GM21723 (cell line): ENCODE data around the gene BCAR1.
"Not testable (repeated sequence)": the region's sequence is repeated elsewhere in the genome, so short reads cannot be mapped to it uniquely, and the experiment has no call there.

Experiments
- ATAC-seq: cut with Tn5 transposase; IDR thresholded peaks from one replicate; pipeline ENCODE4 v1.9.1; 2021; ENCODE audit warnings: mild to moderate bottlenecking, moderate library complexity; ENCODE audit not compliant: unreplicated experiment

The BCAR1 gene

DNA sequence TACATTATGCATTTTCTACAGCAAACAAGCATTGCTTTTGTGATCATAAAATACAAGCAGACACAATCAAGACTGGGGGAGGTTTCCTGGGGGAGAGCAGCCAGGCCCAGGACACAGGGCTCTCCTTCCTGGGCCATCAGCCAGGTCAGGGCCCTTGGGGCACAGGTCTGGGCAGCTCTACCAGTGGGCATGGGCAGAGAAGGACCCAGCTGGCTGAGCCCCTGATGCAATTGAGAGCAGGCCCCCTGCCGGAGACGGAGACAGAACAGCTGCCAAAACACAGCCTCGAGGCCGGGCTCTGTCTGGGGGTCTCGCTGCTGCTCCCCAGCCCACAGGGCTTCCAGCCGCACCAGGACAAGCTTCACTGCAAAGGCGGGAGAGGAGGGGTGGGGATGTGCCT lies 10.8 kb downstream of the BCAR1 start:
- ATAC-seq = not testable (repeated sequence)

DNA sequence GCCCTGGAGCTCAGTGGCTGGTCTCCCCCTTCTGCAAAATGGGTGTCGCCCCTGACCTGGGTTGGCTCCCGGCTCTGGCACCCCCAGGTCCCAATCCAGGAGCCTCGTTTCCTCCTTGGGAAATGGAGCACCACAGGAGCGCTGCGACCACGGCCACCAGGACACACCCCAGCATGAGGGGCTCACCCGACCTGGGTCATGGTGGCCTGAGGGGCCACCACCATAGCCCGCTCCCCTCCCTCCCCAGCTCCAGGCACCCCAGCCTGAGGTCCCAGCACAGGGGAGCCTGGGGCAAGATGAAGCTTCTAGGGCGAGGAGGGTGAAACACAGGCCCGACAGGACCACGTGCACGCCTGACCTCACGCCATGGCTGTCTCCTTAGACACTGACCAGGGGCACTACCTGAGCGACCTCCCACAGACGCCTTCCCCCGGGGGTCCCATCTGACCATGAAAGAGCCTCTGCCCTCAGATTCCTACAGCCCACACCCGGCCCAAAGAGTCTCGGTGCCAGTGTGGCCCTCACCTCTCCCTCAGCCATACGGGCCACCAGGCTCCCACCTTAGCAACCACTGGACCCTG lies 11.8 kb downstream of the BCAR1 start:
- no peak for ATAC-seq

DNA sequence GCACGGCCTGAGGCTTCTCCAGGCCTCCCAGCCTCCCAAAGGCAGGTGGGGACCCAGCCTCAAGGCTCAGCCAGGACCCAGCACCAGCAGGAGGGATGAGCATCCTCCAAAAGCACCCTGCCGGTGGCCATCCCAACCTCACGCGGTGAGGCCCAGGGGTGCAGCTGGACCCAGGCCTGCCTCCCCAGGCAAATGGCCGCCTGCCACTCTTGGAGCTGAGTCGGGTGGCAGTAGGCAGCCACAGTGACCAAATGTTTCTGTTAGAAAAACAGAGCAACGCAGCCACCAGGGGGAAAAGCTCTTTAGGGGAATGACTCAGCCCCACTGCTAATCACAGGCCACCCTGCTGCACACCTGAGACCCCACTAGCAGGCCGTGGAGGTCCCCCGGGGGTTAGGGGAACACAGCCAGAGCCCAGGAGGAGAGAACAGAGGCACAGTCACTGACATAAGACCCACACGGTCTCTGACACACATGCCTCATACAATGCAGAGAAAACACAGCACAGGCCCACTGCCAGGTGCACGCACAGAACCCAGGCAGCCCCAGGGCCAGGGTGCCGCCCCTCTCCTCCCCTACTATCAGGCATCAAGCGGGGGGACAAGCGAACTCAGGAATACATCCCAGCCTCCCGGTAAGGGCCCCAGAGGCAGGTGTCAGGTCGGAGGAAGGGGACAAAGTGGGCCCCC lies 12.4 kb downstream of the BCAR1 start:
- no peak for ATAC-seq

DNA sequence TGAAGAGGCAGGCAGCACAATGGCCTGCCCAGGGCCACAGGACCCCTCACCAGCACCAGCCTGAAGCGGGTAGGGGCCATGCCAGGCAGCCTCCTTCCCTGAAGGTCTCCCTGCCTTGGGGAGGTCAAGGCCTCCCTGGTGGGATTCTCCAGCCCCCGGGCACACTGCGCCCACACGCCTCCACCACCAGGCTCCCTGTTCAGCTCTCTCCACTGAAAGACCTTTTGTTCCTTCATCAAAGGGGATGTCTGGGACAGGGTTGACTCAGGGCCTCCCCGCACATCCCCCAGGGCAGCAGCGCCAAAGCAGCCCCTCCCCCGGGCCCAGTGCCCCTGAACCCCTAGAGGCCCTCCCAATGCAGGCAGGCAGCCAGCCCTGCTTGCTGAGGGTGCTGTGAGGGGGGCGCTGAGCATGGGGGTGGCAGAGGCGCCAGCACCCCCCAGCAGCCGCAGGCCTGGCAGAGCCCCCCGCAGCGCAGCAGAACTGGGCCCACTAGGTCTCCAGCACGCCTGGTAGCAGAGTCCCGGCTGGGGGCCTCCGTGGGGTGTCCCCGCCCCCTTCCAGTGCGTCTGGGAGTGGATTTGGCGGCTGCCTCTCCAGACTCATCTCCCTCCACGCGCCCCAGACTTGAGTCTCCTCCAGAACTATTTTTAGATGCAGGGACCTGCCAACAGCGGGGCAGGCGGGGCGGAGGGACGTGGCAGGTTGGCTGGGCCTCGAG lies 13.1 kb downstream of the BCAR1 start:
- ATAC-seq = no peak

DNA sequence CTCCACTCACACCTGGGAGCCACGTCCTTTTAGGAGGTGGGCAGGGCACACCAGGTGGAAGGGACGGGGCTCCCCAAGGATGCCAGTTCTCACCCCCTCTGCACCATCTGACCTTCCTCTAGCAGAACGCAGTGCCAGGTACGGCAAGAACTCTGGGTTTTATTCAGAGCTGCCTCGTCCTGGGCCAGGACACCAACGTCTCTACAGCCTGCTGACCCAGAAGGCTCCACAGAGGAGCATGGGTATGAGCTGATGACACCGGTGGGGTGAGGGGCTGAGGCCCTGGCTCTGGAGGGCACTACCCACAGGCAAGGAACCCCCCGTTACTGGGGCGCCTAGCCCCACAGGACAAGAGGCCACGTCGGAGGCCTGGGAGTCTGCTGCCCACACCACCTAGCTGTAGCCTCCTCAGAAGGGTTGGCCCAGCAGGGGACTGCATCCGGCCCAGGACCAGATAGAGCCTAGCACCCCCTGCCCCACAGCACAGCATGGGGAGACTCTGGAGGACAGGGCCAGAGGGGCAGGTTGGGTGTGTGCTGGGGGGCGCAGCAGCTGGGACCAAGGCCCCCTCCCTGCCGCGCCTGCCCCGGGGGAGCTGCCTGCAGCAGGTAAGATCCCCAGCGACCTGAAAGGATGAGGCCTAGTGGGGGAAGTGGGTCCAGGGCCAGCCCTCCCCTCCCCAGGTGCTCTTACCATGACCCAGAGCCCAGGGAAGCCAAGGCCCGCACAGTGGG lies 13.9 kb downstream of the BCAR1 start:
- ATAC-seq = no peak

DNA sequence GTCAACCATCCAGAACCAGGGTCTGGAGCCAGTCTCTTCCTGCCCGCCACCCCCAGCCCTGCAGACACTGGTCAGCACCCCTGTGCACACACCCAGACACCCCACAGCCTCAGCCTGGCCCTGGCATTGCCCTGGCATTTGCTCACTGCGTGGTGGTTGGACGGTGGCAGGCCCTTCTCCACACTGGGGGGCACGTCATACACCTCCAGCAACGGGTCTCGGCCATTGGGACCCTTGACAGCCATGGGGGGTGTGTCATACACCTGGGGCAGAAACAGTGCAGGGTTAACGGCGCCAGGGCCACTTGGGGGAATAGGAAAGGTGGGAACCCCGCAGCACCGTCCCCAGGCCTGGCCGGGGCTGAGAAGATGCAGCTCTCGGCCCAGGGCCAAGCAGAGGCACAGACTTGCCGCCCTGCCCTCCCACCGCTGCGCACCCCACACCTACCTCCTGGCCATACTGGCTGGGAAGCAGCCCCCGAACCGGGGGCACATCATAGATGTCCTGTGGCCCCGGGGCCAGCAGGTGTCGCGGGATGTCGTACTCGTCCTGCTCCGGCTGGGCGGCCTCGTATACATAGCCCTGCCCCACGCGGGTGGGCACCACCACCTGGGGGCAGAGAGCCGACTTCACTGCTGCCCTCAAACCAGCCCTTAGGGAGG lies 14.6 kb downstream of the BCAR1 start:
- ATAC-seq = no peak

DNA sequence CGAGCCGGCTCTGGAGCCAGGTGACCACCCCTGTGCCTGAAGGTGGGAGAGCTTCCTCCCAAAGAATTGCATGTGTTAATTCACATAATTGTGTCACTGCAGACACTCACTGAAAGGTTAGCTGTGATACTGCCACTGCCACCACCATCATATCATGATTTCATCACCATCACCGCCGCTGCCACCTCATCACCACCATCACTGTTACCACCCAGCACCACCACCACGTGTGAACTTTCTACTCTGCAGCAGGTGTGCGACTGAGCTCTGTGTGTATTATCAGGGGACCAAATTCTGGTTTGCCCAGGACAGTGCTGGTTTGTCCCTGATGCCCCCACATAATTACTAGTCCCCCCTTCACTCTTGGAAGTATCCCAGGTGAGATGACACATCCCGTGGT lies 15.2 kb downstream of the BCAR1 start:
- ATAC-seq = no peak

DNA sequence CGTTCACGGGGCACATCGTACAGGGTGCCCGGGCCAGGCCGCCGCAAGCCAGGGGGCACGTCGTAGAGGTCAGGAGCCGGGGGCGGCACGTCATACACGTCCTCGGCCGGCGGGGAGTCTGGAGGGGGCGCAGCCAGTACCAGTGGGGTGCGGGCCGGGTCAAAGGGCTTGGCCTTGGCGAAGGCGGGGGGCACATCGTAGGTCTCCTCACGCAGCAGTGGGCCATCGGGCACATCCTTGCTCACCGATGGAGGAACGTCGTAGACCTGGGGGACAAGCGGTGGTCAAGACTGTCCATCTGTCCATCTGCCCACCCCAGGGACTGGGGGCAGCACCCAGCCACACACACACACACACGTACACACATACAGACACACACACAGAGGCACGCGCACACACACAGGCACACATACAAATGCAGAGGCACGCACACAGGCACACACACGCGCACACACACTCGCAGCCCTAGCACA lies 15.7 kb downstream of the BCAR1 start:
- no peak for ATAC-seq

DNA sequence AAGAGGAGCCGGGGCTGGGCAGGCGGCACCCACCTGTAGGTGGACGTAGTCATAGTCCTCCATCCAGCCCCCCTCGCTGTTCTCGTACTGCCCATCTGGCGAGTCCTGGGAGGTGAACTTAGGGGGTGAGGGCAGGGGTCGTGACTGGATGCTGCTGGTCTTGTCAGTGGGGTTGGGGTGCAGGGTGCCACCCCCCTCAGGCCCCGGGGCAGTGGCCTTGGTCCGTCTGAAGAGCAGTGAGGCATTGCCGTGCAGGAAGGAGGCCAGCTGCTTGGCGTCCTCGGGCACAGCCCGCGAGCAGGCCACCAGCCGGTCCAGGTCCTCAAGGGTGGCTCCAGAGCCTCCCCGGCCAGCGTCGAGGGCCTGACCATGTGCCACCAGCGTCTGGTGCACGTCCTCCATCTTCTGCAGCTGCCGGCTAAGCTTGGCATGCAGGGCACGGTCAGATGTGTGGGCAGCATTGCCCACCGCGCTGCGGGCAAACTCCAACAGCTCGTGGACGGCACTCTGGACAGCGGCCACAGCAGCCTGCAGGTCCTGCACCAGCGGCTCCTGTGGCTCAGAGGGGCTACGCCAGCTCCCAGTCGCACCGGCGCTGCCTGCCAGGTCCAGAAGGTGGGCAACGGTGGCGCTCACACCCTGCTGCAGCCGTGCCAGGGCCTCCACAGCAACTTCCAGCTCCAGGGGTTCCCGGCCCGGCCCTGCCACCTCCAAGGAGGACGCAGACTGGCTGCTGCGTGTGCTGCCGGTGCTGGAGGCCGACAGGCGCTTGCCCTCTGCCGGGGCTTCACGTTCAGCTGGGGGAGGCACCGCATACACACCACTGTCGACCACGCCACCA lies 16.3 kb downstream of the BCAR1 start:
- no peak for ATAC-seq

DNA sequence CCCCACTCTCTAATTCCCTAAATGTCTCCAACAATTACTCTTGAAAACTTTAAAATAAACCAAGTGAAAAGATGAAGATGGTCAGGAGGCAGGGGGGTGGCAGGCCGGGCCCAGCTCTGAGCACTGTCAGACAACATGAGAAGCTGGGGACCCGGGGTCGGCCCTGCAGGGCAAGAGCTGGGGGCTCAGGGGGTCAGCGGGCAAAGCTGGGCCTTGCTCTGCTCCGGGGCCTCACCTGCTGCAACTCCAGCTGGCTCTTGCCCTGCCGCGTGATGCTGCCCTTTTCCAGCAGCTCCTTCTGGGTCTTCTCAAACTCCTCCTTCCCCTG lies 17.8 kb downstream of the BCAR1 start:
- no peak for ATAC-seq

DNA sequence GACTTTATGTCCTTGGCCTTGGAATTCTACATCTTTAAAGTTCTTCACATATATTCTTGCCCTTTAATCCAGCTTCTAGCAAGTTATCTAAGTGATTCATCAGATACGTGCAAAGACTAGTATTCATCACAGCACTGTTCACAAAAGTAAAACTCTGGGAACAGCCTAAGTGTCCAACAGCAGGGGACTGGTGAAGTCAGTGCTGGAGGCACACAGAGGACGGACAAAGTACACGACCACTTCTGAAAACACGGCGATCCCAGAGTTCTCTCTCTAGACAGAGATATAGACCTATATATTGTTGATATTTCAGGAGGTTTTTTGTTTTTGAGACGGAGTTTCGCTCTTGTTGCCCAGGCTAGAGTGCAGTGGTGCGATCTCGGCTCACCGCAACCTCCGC lies 19.9 kb downstream of the BCAR1 start:
- ATAC-seq = no peak

DNA sequence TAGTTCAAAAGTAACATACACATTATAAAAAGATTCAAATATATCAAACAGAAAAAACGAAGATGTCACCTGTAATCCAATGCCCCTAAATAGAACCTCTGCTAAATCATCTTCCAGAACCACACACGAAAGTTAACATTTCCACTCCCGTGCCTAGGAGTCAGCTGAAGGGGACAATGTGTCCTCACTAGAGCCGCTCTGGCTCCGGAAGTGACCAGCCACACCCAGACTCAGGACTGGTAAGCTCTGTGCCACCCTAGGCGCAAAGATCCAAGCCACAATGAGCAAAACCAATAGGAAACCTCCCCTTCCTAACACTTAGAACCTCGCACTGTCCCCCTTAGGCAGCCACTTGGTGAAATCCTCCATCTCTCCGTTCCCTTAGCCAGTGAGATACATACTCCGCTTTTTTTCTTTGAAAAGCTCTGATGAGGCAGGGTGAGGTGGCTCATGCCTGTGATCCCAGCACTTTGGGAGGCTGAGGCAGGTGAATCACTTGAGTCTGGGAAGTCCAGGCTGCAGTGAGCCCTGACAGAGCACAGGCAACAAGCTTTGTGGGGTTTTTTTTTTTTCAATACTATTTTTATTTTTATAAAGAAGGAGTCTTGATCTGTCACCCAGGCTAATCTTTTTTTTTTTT lies 20.8 kb downstream of the BCAR1 start:
- ATAC-seq = no peak

DNA sequence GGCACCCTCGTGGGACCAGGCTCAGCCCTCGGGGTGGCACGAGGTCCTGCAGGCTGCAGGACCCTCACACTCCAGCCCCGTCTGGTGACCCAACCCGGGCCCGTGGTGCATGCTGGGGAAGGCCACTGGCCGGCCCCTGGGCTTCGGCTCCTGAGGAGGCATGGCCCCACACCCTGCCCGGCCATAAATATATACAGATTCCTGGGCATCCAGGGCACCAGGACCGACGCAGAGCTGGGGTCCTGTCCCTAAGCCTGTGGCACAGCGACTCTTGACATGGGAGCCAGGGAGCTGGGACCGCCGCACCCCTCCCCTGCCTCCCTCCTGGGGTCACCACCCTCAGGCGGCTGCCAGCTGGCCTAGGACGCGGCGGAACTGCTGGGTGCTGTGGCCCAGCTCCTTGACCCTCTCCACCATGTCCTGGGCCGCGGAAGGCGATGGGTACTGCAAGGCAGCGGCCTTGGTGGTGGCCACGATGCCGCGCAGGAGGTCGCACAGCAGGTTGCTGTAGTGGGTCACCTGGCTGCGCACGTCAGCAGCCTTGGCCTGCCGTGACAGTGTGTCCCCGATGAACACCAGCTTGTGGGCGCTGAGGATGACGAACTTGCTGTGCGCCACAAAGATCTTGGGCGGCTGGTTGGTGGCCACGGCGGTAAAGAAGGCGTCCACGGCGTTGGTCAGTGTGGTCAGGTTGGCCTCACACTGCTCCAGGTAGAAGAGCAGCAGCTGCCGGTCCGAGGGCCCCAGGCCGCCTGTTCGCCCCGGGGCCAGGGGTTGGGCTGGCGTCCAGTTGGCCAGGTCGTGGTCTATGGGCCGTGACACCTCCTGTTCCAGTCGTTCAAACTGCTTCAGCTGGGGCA lies 22.0 kb downstream of the BCAR1 start:
- no peak for ATAC-seq

DNA sequence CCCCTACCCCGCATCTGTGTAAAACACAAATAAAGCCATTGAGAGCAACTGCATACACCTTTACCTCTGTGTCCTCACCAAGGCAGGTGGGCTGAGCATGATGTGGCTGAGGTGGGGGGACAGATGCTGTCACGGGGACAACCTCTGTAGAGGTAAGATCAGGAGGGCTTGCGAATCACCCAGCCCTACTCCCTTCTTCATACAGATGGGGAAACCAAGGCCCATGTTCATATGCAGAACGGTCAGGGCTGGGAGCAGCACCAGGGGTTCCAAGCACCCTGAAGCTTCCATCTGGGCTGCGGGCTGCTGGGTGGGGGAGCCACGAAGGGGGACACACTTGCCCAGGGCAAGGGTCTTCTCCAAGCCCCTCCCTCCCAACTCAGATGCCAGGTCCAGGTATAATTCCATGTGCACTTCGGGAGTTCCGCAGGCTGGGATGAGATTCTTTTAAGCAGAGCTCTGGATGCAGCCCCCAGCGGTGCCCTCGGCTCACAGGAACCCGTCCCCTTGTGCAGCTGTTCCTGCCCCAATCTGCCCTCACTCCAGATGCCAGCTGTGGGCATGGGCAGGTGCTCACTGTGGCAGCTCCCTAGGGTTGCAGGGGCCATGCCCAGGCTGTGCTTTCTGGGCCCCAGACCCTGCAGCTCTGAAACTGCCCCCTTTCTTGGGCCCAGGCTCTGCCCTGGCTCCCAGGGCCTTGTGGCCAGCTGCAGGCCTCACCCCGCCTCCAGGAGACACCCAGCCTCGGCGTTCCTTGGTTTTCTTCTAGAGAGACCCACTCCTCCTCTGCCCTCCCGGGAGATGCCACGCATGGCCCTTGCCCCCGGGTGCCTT lies 23.1 kb downstream of the BCAR1 start:
- ATAC-seq = no peak

DNA sequence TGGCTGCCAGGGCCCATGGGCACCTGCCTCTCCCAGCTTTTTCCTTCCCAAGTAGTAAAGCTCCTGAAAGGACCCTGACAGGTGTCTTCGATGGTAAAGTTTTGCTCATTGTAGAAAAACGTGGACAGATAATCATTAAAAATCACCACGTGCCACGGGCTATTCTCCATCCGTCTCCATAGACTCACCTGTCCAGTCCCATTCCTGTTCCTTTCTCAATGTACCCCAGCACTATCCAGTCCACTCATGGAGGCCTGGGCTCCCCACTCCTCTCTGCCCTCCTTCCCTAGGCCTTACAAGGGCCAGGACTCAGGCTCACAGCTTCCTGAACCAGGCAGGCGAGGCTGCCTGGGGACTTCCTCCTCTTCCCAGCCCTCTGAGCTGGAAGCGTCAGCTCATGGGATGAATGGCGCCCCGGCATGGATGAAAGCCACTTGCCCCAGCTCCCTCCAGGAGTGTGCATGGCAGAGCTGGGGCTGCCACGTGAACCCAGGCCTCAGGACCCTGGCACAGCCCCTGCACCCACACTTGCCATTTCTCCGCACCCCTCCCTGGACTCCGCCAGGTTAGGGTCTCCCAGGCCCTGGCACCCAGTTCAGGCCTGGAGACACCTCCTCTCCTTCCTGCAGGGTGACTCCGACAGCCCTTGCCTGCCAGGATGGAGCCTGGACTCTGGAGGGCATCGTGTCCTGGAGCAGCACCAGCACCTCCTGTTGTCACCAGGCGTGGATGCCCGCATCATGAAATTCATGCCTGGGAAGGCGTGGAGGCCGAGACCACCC lies 23.9 kb downstream of the BCAR1 start:
- no peak for ATAC-seq

DNA sequence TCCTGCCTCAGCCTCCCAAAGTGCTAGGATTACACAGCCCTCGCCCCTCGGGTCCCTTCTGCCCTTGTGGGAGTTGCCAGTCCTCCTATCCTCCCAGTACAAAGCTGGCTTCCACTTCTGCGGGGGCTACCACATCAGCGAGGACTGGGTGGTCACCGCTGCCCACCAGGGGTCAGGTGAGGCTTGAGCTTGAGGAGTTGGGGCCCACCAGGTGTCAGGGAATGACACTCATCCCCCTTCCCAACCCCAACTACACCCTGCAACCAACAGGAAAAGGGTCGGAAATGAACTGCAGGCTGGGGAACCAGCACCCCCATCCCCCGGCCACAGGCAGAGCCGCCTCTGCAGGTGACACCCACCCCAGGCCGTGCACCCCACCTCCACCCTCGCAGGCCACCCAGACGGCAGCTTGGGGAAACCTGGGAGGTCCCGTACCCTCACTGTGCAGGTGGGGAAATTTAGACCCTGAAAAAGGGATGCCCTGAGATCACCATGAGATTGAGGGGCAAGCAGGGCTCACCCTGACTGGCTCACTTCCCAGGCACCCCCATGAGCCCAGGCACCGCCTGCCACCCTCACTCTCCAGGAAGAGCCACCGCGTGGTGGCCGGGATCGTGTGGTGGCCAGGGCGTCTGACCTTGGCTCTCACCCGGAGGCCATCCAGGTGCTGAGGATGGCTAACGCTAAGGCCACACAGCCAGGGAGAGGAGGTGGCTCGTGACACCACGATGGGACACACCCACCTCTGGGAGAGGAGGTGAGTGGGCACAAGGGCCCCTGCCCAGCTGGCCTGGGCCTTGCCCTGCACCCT lies 24.7 kb downstream of the BCAR1 start:
- ATAC-seq = no peak
